ENCODE results near the gene SERPINA3.

The SERPINA3 gene

GRCh38 chr14:94614802-94615201 lies 2.6 kb downstream of the SERPINA3 start:
- DNase-seq = no peak

DNA sequence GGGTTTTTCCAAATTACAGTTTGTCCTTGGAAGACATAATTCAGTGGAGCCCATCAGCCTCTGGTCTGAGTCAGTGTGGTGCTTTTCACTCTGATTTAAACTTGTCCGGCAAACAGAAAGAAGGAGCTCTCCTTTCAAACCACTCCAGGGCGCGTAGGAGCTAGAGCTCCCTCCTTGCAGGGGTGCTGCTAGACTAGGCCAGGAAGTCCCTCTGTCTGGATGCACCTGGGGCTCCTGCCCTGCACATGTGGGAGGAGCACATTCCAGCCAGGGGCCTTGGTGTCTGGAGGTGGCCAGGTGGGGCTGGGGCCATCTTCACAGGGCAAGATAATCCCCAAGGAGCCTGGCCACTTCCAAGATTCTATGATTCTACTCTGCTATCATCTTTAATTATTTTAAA lies 3.1 kb downstream of the SERPINA3 start:
- no peak for DNase-seq

- no peak for DNase-seq
These were observed 3.8 kb downstream of the SERPINA3 start for GRCh38 chr14:94615823-94616570.

- no peak for DNase-seq
These were observed 5.3 kb downstream of the SERPINA3 start for GRCh38 chr14:94617366-94617941.

- no peak for DNase-seq
These were observed 6.0 kb downstream of the SERPINA3 start for GRCh38 chr14:94617988-94618822.

- DNase-seq = no peak
These were observed 7.1 kb downstream of the SERPINA3 start for GRCh38 chr14:94619297-94619696.

DNA sequence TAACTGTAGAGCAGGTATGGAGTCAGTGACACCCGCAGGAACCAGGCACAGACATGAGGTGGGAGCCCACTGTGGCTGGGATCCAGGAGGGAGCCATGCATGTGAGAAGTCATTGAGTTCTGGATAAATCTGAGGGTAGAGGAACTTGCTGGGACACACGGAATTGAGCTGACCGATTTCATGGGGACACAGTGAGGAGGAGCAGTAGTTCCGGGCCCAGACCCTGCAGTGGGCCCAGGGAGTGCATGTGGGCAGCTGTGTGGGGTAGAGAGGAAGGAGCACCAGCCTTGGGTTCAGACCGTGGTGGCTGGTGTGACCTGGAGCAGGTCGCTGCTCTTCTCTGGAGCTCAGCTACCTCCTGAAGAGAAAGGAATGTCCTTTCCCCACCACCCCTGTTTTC lies 8.4 kb downstream of the SERPINA3 start:
- DNase-seq = no peak

- no peak for DNase-seq
These were observed 9.4 kb downstream of the SERPINA3 start for GRCh38 chr14:94621358-94622134.

DNA sequence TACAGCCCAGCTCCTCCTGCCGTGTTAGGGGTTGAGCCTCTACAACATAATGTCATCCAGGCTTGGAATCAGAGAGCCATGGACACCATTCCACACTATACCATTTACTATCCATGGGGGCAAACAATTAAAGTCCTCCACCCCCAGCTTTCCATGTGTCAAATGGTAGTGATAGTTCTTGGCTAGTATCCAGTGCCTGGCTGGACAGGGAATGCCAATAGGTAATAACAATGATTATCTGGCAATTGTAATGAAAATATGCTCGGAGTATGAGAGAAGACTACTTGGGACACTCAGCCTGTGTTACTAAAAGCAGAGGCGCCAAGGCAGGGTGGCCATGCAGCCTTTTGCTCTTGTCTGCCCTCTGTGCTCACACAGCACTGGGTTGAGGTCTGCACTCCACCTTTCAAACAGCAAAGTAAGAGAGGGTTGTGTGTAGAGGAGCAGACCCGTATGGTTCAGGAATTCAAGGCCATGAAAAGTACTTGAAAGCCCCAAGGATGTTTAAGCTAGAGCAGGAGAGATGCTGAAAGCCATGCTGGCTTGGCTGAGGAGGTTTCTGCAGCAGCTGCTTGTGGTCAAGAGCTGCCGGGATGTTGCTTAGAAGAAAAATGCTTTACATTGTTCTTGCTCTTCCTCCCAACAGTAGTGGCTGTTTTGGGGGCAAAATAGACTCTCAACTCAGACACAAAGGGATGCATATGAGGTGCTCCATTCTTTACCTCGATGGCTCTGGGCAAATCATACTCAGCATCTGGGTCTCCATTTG lies 10.6 kb downstream of the SERPINA3 start:
- no peak for DNase-seq

DNA sequence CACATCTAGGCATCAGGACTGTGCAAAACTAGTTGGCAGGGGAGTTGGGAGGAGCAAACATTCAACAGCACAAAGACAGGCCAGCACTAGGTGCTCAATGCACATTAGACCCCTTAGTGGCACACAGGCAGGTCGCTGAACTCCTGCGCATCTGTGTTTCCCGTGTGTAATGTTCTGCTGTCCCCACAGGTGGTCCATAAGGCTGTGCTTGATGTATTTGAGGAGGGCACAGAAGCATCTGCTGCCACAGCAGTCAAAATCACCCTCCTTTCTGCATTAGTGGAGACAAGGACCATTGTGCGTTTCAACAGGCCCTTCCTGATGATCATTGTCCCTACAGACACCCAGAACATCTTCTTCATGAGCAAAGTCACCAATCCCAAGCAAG lies 11.2 kb downstream of the SERPINA3 start:
- no peak for DNase-seq

GRCh38 chr14:94623856-94624499 lies 11.8 kb downstream of the SERPINA3 start:
- no peak for DNase-seq

DNA sequence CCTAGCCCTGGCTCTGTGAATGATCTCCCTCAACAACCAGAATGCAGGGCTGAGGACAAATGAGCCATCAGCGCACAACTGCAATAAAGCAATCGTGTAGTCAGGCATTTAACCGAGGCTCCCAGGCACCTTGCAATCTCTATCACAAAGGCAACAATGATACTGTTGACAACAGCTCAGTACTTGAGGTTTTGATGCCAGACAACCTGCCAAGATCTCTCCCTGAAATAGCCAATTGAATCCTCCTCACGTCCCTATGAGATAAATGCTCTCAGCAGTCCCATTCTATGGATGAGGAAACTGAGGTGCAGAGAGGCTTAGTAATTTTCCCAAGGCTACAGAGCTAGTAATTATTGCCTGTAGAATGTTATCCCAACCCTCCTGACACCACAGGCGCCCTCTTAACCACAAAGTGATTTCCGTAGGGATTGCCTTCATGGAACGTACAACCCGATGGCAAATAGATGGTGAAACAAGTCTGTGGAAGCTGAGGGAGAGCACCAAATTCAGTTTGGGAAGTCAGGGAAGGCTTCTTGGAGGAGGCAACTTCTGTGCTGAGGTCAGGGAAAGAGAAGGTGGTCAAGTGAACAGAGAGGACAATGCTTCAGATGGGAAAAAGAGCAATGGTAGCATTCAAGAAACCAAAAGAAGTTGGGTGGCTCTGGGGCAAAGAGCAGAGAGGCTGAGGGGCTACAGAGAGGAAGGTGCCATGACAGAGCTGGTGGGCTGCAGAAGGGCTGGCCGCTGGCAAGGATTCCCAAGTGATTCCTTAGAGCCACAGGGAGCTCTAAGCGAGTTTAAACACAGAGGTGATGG lies 12.6 kb downstream of the SERPINA3 start:
- no peak for DNase-seq

DNA sequence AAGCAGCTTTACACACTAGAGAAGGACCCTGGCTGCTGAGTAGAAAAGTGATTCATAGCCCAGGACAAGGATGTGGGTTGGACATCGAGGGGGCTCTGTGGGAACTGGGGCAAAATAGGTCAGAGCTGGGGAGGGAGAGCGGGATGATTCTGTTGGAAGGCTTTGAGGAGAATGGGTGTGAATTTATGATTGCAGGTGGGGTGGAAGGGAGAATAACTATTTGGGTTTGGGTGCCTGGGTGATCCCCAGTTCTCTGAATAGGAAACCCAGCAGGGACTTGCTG lies 13.1 kb downstream of the SERPINA3 start:
- no peak for DNase-seq

DNA sequence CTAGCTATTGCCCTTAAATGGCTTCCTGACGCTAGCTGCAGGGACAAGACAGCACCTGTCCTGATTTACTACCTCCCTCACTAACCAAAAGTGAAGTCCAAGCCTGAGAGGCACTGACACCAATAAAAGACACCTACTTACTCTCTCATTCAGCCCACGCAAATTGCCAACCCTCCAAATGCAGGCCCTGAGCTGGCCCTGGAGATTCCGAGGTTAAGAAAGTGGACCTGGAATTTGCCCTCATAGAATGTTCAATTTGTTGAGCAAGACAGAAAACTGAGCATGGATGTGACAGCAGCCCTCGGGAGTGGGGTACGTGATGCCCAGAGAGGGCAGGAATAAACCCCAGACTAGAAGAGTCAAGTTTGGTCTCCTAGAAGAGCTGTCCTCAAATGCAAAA lies 16.4 kb downstream of the SERPINA3 start:
- DNase-seq = no peak

GRCh38 chr14:94630396-94630795 lies 18.2 kb downstream of the SERPINA3 start:
- no peak for DNase-seq

- no peak for DNase-seq
These were observed 18.9 kb downstream of the SERPINA3 start for GRCh38 chr14:94631050-94631449.

GRCh38 chr14:94631536-94632304 lies 19.5 kb downstream of the SERPINA3 start:
- no peak for DNase-seq

GRCh38 chr14:94632305-94632590 lies 20.1 kb downstream of the SERPINA3 start:
- DNase-seq = no peak

GRCh38 chr14:94633121-94633520 lies 20.9 kb downstream of the SERPINA3 start:
- DNase-seq = no peak

DNA sequence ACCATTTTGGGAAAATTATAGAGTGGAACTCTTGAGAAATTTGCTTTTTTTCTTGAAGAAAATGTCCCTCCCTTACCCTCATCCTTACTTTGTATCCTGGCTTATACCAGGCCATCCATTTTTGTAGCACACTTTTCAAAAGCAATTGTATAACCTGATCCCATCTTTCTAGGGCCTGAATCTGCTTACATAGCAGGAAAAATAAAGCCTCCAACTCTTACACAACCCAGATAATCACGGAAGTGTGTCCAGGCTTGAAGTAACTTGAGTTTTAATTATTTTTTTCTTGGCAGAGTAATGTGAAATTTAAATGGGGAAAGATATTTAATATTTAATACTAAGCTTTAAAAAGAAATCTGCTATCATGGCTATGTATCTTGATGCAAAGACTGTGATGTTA lies 23.0 kb downstream of the SERPINA3 start:
- no peak for DNase-seq

All from activated T-cell treated with anti-CD3 and anti-CD28 coated beads, Interleukin-2, amount 50 U/mL, for 1 hour (primary cell).